Cardiac fibroblast (primary cell): ENCODE measurements around the gene NBR1.
"Not testable (repeated sequence)": the region's sequence is repeated elsewhere in the genome, so short reads cannot be mapped to it uniquely, and the experiment has no call there.

Source experiments
- DNase-seq, 2 donors: peaks; one replicate each; pipeline versions ENCODE4 v3.0.0 to v3.0.0-alpha.2; 2010; ENCODE audit warnings: low read depth in 2 of 2
- H3K4me3 ChIP-seq, 2 donors: replicated peaks in 1 of 2; 1 replicate in 1 of 2; 2 replicates in 1 of 2; pipeline ENCODE4 v1.5.1; 2011; ENCODE audit warnings: low read depth in 2 of 2, low read length in 2 of 2, mild to moderate bottlenecking in 2 of 2, moderate library complexity in 1 of 2
- TF ChIP-seq, protein P1 (sequence below): IDR thresholded peaks from one replicate; pipeline ENCODE4 v1.5.1; 2011; ENCODE audit warnings: low read depth, mild to moderate bottlenecking, low read length, inconsistent platforms

NBR1 gene

DNA sequence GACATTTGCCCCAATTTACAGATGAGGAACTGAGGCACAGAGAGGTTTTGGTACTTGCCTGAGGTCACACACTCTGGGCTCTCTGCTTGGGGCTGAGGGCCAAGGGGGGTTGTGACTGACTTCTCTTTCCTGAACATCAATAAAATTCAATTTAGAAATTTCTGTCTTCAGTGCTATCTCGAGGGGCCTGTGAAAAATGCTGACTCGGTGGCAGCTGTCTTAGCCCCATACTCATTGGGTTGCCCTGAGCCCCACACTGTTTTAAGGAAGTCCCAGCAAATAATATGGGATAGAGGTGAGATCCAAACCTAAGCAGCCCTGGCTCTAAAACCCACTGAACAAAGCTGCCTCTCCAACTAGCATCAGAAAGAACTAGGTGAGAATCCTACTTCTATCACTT, 38.9 kb upstream of the NBR1 start:
- TF ChIP-seq, protein P1, sequence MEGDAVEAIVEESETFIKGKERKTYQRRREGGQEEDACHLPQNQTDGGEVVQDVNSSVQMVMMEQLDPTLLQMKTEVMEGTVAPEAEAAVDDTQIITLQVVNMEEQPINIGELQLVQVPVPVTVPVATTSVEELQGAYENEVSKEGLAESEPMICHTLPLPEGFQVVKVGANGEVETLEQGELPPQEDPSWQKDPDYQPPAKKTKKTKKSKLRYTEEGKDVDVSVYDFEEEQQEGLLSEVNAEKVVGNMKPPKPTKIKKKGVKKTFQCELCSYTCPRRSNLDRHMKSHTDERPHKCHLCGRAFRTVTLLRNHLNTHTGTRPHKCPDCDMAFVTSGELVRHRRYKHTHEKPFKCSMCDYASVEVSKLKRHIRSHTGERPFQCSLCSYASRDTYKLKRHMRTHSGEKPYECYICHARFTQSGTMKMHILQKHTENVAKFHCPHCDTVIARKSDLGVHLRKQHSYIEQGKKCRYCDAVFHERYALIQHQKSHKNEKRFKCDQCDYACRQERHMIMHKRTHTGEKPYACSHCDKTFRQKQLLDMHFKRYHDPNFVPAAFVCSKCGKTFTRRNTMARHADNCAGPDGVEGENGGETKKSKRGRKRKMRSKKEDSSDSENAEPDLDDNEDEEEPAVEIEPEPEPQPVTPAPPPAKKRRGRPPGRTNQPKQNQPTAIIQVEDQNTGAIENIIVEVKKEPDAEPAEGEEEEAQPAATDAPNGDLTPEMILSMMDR, result no peak
- DNase-seq, result no peak
- no peak overlapping the region for H3K4me3 ChIP-seq

DNA sequence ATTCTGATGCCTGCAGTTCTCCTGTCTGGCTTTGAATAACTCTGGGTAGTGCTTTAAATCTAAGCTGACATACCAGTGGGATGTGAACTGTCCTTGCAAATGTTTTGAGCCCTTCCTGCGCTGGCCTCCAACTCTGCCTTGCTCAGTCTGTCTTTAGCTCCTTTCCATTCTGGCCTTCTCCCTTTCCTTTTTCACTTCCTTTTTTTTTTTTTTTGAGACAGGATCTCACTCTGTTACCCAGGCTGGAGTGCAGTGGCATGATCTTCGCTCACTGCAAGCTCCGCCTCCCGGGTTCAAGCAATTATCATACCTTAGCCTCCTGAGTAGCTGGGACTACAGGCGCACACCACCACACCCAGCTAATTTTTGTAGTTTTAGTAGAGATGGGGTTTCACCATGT, 37.6 kb upstream of the NBR1 start:
- DNase-seq, H3K4me3 ChIP-seq: not testable (repeated sequence)

DNA sequence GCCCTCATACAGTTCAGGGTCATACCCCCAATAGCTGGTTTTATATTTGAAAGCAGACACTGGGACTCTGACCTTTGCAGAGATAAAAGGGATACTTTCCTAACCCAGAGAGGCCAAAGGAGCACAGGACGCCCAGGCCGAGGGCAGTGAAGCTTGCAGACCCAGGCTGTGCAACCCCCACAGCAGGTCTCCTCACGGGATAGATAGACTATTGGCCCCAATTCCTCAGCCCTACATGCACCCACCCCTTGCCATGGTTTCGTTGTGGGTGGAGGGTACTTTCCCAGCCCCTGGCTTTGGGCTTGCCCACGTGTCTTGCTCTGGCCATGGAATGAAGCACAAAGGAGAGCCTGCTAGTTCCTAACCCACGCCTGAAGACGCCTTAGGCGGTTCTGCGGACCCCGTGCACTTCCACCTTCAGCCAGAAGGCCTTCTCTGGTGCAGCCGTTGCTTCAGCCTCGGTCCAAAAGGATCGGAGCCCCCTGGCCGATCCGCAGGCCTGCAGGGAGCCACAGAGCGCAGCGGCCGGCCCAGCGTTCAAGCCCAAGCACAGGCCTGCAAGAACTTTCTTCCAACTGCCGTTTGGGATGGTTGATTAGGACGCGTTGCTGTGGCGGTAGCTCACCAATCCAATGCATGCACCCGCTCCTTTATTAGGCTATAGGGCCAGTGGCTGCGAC, 36.1 kb upstream of the NBR1 start:
- TF ChIP-seq, protein P1, result no peak
- DNase-seq, result no peak
- H3K4me3 ChIP-seq, result no peak overlapping the region

DNA sequence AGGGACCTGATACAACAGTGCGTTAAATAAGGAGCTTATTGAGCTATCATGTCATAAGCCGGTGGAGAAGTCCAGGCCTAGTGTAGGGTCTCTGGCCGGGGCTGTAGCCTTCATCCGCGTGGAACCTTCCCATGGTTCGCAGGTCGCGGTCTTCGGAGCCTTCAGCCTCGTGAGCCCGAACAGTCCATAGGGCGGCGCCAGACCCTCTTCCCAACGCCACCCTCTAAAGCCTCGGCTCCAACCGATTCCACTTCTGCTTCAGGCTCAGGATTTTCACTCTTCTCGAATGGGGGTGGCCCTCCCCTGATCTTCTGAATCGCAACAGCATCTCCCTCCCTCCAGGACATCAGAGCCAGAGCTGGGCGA, 35.6 kb upstream of the NBR1 start:
- H3K4me3 ChIP-seq, result no peak overlapping the region
- no peak for DNase-seq
- TF ChIP-seq, protein P1, result no peak

DNA sequence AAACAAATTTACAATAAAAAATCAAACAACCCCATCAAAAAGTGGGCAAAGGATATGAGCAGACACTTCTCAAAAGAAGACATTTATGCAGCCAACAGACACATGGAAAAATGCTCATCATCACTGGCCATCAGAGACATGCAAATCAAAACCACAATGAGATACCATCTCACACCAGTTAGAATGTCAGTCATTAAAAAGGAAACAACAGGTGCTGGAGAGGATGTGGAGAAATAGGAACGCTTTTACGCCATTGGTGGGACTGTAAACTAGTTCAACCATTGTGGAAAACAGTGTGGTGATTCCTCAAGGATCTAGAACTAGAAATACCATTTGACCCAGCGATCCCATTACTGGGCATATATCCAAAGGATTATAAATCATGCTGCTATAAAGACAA, 34.4 kb upstream of the NBR1 start:
- H3K4me3 ChIP-seq, DNase-seq: not testable (repeated sequence)

DNA sequence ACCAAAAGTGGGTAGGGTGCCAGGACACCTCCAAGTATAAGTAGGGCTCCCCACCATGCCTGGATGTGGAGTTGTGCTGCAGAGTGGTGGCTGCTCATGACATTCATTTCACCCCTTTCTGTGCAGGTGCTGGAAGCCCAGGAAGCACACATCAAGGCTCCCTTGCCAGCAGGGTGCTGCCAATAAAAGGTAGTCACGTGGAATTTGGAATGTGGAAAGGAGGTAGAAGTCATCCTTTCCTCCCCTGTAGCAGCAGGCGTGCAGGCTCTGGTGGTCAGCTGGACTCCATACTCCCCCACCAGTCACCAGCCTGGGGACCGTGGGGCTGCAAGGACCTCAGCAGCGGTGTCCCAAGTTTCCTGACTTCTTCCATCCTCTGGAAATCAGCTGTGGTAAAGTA, 32.5 kb upstream of the NBR1 start:
- not testable (repeated sequence) for DNase-seq, H3K4me3 ChIP-seq

DNA sequence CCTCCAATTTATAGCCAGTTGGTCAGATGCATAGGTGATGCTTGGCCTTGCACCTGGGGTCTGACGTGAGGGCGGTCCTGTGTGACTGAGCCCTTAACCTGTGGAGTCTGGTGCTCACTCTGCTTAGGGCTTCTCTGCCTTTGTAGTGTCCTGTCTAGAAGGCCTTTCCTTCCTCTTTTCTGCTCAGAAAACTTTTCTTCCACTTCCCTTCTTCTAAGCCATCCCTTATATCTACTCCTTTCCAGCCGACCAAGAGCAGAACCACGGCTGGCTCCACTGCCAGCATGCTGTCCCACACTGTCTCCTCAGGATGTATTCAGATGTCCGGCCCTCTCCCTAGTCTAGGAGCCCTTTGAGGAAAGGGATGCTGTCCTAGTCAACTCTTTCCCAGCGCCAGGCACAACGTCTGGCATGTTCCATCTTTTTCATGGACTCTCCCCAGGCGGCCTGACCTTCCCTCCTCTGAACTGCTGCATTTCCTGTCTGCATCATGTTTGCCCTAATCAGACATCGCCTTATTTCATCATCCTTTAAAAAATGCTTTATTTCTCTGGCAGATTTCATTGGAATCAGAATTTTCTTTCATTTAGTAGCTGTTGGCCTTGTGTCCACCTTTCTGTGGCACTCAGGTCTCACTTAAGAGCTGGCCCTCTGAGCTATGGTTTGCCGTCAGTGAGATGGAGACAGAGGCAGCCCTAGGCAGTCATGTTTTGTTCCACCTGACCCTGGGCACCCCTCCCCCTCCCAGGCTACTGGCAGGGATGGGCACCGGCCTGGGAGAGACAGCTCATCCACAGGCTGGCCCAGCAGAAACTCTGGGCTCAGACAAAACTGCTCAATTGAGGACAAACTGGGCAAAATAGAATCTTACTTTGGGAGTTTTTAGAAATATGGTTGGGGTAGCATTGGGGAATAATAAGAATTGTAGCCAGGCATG, 30.4 kb upstream of the NBR1 start:
- no peak overlapping the region for H3K4me3 ChIP-seq
- TF ChIP-seq, protein P1, result no peak
- DNase-seq, result no peak

DNA sequence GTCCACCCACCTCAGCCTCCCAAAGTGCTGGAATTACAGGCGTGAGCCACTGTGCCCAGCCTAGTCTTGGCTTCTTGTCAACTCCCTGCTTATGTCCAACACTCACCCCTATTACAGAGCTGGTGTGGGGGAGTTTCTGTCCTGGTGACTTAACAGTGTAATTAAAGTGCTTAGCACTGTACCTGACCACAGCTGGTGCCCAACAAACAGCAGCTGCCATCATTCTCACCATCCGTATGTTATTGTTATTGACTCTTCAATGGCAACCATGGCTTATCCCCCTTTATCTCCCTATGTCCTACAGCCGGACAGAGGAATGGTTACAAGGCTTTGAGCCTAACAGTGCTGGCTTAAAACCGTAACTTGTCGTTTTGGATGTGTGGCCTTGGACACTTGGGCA, 28.9 kb upstream of the NBR1 start:
- DNase-seq, result no peak
- H3K4me3 ChIP-seq, result no peak overlapping the region
- TF ChIP-seq, protein P1, result no peak
